AG09309 (cell line): ENCODE results near the gene ARL2BP.

Experiments
- DNase-seq: peaks from one replicate; pipeline ENCODE4 v3.0.0-alpha.2; 2010; ENCODE audit warnings: low read depth
- H3K4me3 ChIP-seq: 2 replicates; pipeline ENCODE4 v1.5.1; 2011; ENCODE audit warnings: mild to moderate bottlenecking, low read depth, low read length, moderate library complexity; ENCODE audit not compliant: control insufficient read depth
- CTCF ChIP-seq: IDR thresholded peaks from 2 replicates; pipeline ENCODE4 v1.5.1; 2011; ENCODE audit warnings: mild to moderate bottlenecking, low read depth, low read length, inconsistent platforms; ENCODE audit not compliant: insufficient read depth, control insufficient read depth; ENCODE audit errors: missing control alignments

Gene ARL2BP

GRCh38 chr16:57235128-57236021, 9.7 kb upstream of the ARL2BP start:
- no peak for TF ChIP-seq CTCF
- H3K4me3 ChIP-seq = no peak overlapping the region
- DNase-seq = no peak

- no peak for DNase-seq
- H3K4me3 ChIP-seq = no peak overlapping the region
- TF ChIP-seq CTCF = no peak
Observed at GRCh38 chr16:57236022-57236350, 9.1 kb upstream of the ARL2BP start.

GRCh38 chr16:57238682-57239081, 6.4 kb upstream of the ARL2BP start:
- H3K4me3 ChIP-seq = no peak overlapping the region
- TF ChIP-seq CTCF = no peak
- DNase-seq = no peak

- no peak for DNase-seq
- TF ChIP-seq CTCF = no peak
- no peak overlapping the region for H3K4me3 ChIP-seq
Observed at GRCh38 chr16:57239107-57239506, 6.0 kb upstream of the ARL2BP start.

GRCh38 chr16:57240851-57241250, 4.2 kb upstream of the ARL2BP start:
- no peak for DNase-seq
- TF ChIP-seq CTCF = no peak
- no peak overlapping the region for H3K4me3 ChIP-seq

- H3K4me3 ChIP-seq = no peak overlapping the region
- no peak for DNase-seq
- TF ChIP-seq CTCF = no peak
Observed at GRCh38 chr16:57242650-57243049, 2.4 kb upstream of the ARL2BP start.
